GM23338 (cell line): ENCODE measurements around the gene IRF5. TPM values are rescaled to one million over a fixed set of nuclear protein-coding genes. Genes with fewer than 3 reads are reported as not detected.

Experiments used
- ATAC-seq: fragments of 200-7000 bp; cut with Tn5 transposase; 3 replicates; pipeline ENCODE4 v1.9.1; 2020
- DNase-seq: peaks from one replicate; pipeline ENCODE4 v3.0.0-alpha.2; 2015; ENCODE audit warnings: low spot score
- H2AFZ ChIP-seq: fragments of 200-600 bp; sonication (generic); 2 replicates; pipeline ENCODE4 v1.8.0; 2016; ENCODE audit warnings: antibody characterized with exemption, mild to moderate bottlenecking, moderate library complexity
- H3F3A ChIP-seq: fragments of 200-600 bp; sonication (generic); replicated peaks from 2 replicates; pipeline ENCODE4 v1.8.0; 2017; ENCODE audit warnings: antibody characterized with exemption, mixed run types, low read depth
- H3K27ac ChIP-seq: fragments of 200-600 bp; sonication (generic); 2 replicates; pipeline ENCODE4 v1.6.1; 2016; ENCODE audit warnings: low read depth
- H3K27me3 ChIP-seq: fragments of 200-600 bp; sonication (generic); 2 replicates; pipeline ENCODE4 v1.8.0; 2016; ENCODE audit warnings: mild to moderate bottlenecking, mixed run types, moderate library complexity; ENCODE audit not compliant: insufficient read depth
- H3K36me3 ChIP-seq: fragments of 200-600 bp; sonication (generic); 2 replicates; pipeline ENCODE4 v1.8.0; 2016; ENCODE audit warnings: mild to moderate bottlenecking; ENCODE audit not compliant: insufficient read depth
- H3K4me1 ChIP-seq: fragments of 200-600 bp; sonication (generic); 2 replicates; pipeline ENCODE4 v1.8.0; 2016; ENCODE audit warnings: mild to moderate bottlenecking, moderate library complexity; ENCODE audit not compliant: insufficient read depth
- H3K4me2 ChIP-seq: fragments of 200-600 bp; sonication (generic); 2 replicates; pipeline ENCODE4 v1.7.1; 2017; ENCODE audit warnings: mixed run types
- H3K4me3 ChIP-seq: fragments of 200-600 bp; sonication (generic); 2 replicates; pipeline ENCODE4 v1.6.1; 2016; ENCODE audit warnings: mixed run types
- H3K79me2 ChIP-seq: fragments of 200-600 bp; sonication (generic); replicated peaks from 2 replicates; pipeline ENCODE4 v1.8.0; 2017; ENCODE audit warnings: mild to moderate bottlenecking; ENCODE audit not compliant: insufficient read depth
- H3K9me2 ChIP-seq: fragments of 200-600 bp; sonication (generic); 2 replicates; pipeline ENCODE4 v1.8.0; 2017; ENCODE audit not compliant: insufficient read depth
- H4K20me1 ChIP-seq: fragments of 200-600 bp; sonication (generic); replicated peaks from 2 replicates; pipeline ENCODE4 v1.8.0; 2017; ENCODE audit warnings: mild to moderate bottlenecking; ENCODE audit not compliant: insufficient read depth
- H3K27ac Mint-ChIP-seq: 2 replicates; pipeline ENCODE4 v1.8.0; 2020; ENCODE audit warnings: inconsistent platforms, mild to moderate bottlenecking, moderate library complexity, mixed read lengths
- H3K27me3 Mint-ChIP-seq: 3 replicates; pipeline ENCODE4 v1.8.0; 2022; ENCODE audit warnings: low read depth, mild to moderate bottlenecking, moderate library complexity, mixed read lengths, inconsistent platforms; ENCODE audit not compliant: insufficient read depth, poor library complexity
- H3K36me3 Mint-ChIP-seq: 3 replicates; pipeline ENCODE4 v1.8.0; 2021; ENCODE audit warnings: low read depth, mild to moderate bottlenecking, inconsistent platforms, moderate library complexity, mixed read lengths
- H3K4me1 Mint-ChIP-seq: 3 replicates; pipeline ENCODE4 v1.8.0; 2020; ENCODE audit warnings: mild to moderate bottlenecking, inconsistent platforms, mixed read lengths
- H3K4me3 Mint-ChIP-seq: 3 replicates; pipeline ENCODE4 v1.8.0; 2021; ENCODE audit warnings: moderate library complexity, mild to moderate bottlenecking, inconsistent platforms, mixed read lengths
- H3K9me3 Mint-ChIP-seq: 3 replicates; pipeline ENCODE4 v1.8.0; 2020; ENCODE audit warnings: moderate library complexity, mild to moderate bottlenecking, inconsistent platforms, mixed read lengths
- CREB1 ChIP-seq: fragments of 250-450 bp; sonication (Bioruptor Pico); IDR thresholded peaks from 2 replicates; pipeline ENCODE4 v1.5.0; 2020; ENCODE audit warnings: low read depth, mild to moderate bottlenecking, moderate library complexity
- ZNF331 ChIP-seq: fragments of 250-450 bp; sonication (Bioruptor Pico); IDR thresholded peaks from 2 replicates; pipeline ENCODE4 v1.5.0; 2020; ENCODE audit warnings: low read depth, mild to moderate bottlenecking, moderate library complexity
- polyA plus RNA-seq: library from polyadenylated mRNA; unstranded; fragments of >200 nt; fragmentation: Nextera tagmentation; extraction: Ambion mirVana; gene quantifications from 2 replicates; pipeline ENCODE4 v1.2.1, GENCODE V29; 2016
- total RNA-seq: library from RNA; depleted of rRNA; stranded (reverse); fragments of >200 nt; shearing (Covaris generic); gene quantifications from 2 replicates; pipeline ENCODE4 v1.2.3, GENCODE V29; 2014
- TF ChIP-seq, protein P1 (sequence below): IDR thresholded peaks from one replicate; pipeline ENCODE4 v1.6.1; 2018; ENCODE audit warnings: antibody characterized with exemption; ENCODE audit not compliant: unreplicated experiment
- TF ChIP-seq, protein P2 (sequence below), 2 experiments: fragments of 200-600 bp in 1 of 2; sonication (generic) in 1 of 2; conservative IDR thresholded peaks; 2 replicates each; pipeline versions ENCODE4 v1.5.1 to v1.6.1; 2016 to 2017; ENCODE audit warnings: antibody characterized with exemption in 2 of 2, low read depth in 2 of 2, mild to moderate bottlenecking in 2 of 2, moderate library complexity in 1 of 2
- TF ChIP-seq, protein P3 (sequence below): IDR thresholded peaks from 2 replicates; pipeline ENCODE4 v1.6.1; 2016; ENCODE audit warnings: antibody characterized with exemption

Gene IRF5
- total and polyA plus RNA-seq, 2 experiments from 2014 or later, result 0.37 to 3.7 TPM

DNA sequence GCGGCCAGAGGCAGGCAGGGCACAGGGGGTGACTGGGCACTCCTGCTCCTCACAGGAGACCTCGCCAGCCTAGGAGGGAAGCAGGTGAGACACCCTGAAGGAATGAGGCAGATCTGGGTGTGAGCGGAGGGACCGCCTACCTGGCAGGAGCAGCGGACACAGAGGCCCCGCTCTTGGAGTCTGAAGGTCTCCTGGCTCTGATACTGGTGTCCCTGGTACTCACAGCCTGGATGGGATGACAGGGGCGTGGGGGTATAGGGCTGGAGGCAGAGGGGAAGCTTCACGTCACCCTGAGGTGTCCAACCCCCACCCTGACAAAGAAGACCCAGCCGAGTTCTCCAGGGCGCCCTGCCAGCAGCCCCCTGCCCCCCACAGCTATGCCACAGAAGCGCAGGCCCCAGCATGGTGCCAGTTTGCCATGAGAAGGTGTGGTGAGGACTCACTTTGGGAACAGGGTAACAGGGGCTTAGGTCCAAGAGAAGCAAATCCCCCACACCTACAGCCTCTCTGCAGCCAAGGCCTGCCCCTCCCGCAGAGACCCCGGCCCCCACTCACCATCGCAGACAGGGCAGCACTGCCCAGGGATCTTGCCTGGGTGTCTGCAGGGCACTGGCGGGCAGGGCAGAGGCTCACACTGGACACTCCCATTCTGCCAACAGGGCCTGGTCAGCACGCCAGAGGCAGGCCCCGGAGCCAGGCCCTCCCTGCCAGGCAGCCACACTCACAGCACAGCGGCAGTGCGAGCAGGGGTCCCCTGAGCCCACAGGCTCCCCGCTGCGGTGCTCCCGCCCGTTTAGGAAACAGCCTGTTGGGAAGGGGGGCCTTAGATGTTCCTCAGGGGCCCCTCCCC is 44.3 kb upstream of the IRF5 start:
- H2AFZ ChIP-seq, result no peak overlapping the region
- no peaks in the 10 kb centered on the region for H3K79me2 ChIP-seq
- Mint-ChIP-seq H3K27me3 (peaks cover 9% of the 10 kb centered on the region), H3K36me3 (peaks cover 3% of the 10 kb centered on the region), H3K4me1 (no peaks in the 10 kb centered on the region; the same call in 2 of the 3 replicates), H3K4me3 (no peak overlapping the region), H3K9me3 (peaks cover 3% of the 10 kb centered on the region; the same call in 2 of the 3 replicates), H3K27ac (no peak overlapping the region)
- DNase-seq (no peak), ATAC-seq (no peak)
- TF ChIP-seq ZNF331 (CRISPR knock-in tag), result no peak
- TF ChIP-seq, protein P1, sequence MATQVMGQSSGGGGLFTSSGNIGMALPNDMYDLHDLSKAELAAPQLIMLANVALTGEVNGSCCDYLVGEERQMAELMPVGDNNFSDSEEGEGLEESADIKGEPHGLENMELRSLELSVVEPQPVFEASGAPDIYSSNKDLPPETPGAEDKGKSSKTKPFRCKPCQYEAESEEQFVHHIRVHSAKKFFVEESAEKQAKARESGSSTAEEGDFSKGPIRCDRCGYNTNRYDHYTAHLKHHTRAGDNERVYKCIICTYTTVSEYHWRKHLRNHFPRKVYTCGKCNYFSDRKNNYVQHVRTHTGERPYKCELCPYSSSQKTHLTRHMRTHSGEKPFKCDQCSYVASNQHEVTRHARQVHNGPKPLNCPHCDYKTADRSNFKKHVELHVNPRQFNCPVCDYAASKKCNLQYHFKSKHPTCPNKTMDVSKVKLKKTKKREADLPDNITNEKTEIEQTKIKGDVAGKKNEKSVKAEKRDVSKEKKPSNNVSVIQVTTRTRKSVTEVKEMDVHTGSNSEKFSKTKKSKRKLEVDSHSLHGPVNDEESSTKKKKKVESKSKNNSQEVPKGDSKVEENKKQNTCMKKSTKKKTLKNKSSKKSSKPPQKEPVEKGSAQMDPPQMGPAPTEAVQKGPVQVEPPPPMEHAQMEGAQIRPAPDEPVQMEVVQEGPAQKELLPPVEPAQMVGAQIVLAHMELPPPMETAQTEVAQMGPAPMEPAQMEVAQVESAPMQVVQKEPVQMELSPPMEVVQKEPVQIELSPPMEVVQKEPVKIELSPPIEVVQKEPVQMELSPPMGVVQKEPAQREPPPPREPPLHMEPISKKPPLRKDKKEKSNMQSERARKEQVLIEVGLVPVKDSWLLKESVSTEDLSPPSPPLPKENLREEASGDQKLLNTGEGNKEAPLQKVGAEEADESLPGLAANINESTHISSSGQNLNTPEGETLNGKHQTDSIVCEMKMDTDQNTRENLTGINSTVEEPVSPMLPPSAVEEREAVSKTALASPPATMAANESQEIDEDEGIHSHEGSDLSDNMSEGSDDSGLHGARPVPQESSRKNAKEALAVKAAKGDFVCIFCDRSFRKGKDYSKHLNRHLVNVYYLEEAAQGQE, result no peak
- TF ChIP-seq CREB1, result no peak
- TF ChIP-seq, protein P2, sequence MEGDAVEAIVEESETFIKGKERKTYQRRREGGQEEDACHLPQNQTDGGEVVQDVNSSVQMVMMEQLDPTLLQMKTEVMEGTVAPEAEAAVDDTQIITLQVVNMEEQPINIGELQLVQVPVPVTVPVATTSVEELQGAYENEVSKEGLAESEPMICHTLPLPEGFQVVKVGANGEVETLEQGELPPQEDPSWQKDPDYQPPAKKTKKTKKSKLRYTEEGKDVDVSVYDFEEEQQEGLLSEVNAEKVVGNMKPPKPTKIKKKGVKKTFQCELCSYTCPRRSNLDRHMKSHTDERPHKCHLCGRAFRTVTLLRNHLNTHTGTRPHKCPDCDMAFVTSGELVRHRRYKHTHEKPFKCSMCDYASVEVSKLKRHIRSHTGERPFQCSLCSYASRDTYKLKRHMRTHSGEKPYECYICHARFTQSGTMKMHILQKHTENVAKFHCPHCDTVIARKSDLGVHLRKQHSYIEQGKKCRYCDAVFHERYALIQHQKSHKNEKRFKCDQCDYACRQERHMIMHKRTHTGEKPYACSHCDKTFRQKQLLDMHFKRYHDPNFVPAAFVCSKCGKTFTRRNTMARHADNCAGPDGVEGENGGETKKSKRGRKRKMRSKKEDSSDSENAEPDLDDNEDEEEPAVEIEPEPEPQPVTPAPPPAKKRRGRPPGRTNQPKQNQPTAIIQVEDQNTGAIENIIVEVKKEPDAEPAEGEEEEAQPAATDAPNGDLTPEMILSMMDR (conservative IDR thresholded peaks at IDR 0.05; ENCODE audit: low read depth in 2 of 2), result no peak
- TF ChIP-seq, protein P3, sequence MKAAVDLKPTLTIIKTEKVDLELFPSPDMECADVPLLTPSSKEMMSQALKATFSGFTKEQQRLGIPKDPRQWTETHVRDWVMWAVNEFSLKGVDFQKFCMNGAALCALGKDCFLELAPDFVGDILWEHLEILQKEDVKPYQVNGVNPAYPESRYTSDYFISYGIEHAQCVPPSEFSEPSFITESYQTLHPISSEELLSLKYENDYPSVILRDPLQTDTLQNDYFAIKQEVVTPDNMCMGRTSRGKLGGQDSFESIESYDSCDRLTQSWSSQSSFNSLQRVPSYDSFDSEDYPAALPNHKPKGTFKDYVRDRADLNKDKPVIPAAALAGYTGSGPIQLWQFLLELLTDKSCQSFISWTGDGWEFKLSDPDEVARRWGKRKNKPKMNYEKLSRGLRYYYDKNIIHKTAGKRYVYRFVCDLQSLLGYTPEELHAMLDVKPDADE, result no peak
- H3K4me2 ChIP-seq, result no peak overlapping the region
- H4K20me1 ChIP-seq, result no peaks in the 10 kb centered on the region
- no peak overlapping the region for H3K4me3 ChIP-seq
- H3K9me2 ChIP-seq, result no peaks in the 10 kb centered on the region
- H3K4me1 ChIP-seq, result peaks cover 12% of the 10 kb centered on the region; the same call in 1 of the 2 replicates
- H3F3A ChIP-seq, result no peaks in the 10 kb centered on the region
- H3K27me3 ChIP-seq, result peaks cover 10% of the 10 kb centered on the region; the same call in 1 of the 2 replicates
- 0 out of 2 replicates have a peak, but pooled peaks cover 3% of the 10 kb centered on the region for H3K36me3 ChIP-seq
- H3K27ac ChIP-seq, result no peak overlapping the region

DNA sequence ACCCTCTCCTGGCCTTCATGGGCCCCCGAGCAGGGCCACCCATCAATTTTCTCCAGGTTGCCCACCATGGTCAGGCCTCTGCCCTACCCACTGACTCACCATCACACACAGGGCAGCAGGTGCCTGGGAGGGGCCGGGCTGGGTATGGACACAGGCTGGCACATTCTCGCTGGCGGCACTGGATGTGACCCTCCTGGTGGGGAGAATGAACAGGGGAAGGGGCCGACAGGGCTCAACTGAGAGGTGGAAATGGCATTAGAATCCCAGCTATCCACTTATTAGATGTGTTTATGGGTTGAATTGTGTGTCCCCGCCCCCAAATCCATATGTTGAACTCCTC is 43.7 kb upstream of the IRF5 start:
- Mint-ChIP-seq H3K4me1 (no peaks in the 10 kb centered on the region; the same call in 2 of the 3 replicates), H3K27me3 (peaks cover 9% of the 10 kb centered on the region), H3K36me3 (peaks cover 4% of the 10 kb centered on the region), H3K9me3 (peaks cover 5% of the 10 kb centered on the region; the same call in 2 of the 3 replicates), H3K4me3 (no peak overlapping the region), H3K27ac (no peak overlapping the region)
- Histone ChIP-seq H3K36me3 (0 out of 2 replicates have a peak, but pooled peaks cover 7% of the 10 kb centered on the region), H3K4me2 (no peak overlapping the region), H2AFZ (no peak overlapping the region), H3K4me3 (no peak overlapping the region), H3K4me1 (peaks cover 6% of the 10 kb centered on the region; the same call in 1 of the 2 replicates), H3K27me3 (peaks cover 10% of the 10 kb centered on the region; the same call in 1 of the 2 replicates), H3K79me2 (no peaks in the 10 kb centered on the region), H3F3A (no peaks in the 10 kb centered on the region), H3K9me2 (no peaks in the 10 kb centered on the region), H3K27ac (no peak overlapping the region), H4K20me1 (no peaks in the 10 kb centered on the region)
- no peak for DNase-seq
- no peak for ATAC-seq
- TF ChIP-seq, protein P2 (conservative IDR thresholded peaks at IDR 0.05; ENCODE audit: low read depth in 2 of 2), result no peak
- TF ChIP-seq CREB1, result no peak
